HG03280 (cell line): ENCODE results near the gene LRMDA.
"Not testable (repeated sequence)": the region's sequence is repeated elsewhere in the genome, so short reads cannot be mapped to it uniquely, and the experiment has no call there.

ENCODE experiments used
- ATAC-seq: cut with Tn5 transposase; IDR thresholded peaks from one replicate; pipeline ENCODE4 v1.9.1; 2021; ENCODE audit warnings: mild to moderate bottlenecking, moderate library complexity; ENCODE audit not compliant: unreplicated experiment

LRMDA gene

GRCh38 chr10:75726522-75727483 is 295.4 kb downstream of the LRMDA start:
- no peak for ATAC-seq

GRCh38 chr10:75730847-75731246 is 299.4 kb downstream of the LRMDA start:
- no peak for ATAC-seq

GRCh38 chr10:75733135-75733890 is 301.9 kb downstream of the LRMDA start:
- ATAC-seq = no peak

- ATAC-seq = no peak
These were observed 304.8 kb downstream of the LRMDA start for GRCh38 chr10:75736151-75736640.

- no peak for ATAC-seq
These were observed 305.6 kb downstream of the LRMDA start for GRCh38 chr10:75736889-75737579.

GRCh38 chr10:75737580-75737949 is 306.1 kb downstream of the LRMDA start:
- no peak for ATAC-seq

GRCh38 chr10:75738924-75739323 is 307.5 kb downstream of the LRMDA start:
- ATAC-seq = no peak

- ATAC-seq = no peak
These were observed 308.2 kb downstream of the LRMDA start for GRCh38 chr10:75739414-75740143.

- ATAC-seq = no peak
These were observed 309.1 kb downstream of the LRMDA start for GRCh38 chr10:75740541-75740940.

- ATAC-seq = no peak
These were observed 310.9 kb downstream of the LRMDA start for GRCh38 chr10:75742355-75742754.

GRCh38 chr10:75743291-75743778 is 311.9 kb downstream of the LRMDA start:
- ATAC-seq = no peak

GRCh38 chr10:75744261-75744660 is 312.8 kb downstream of the LRMDA start:
- no peak for ATAC-seq

- no peak for ATAC-seq
These were observed 314.9 kb downstream of the LRMDA start for GRCh38 chr10:75746356-75746755.

- not testable (repeated sequence) for ATAC-seq
These were observed 318.9 kb downstream of the LRMDA start for GRCh38 chr10:75750093-75750875.

GRCh38 chr10:75751232-75751631 is 319.8 kb downstream of the LRMDA start:
- no peak for ATAC-seq

GRCh38 chr10:75753621-75754020 is 322.2 kb downstream of the LRMDA start:
- no peak for ATAC-seq

- ATAC-seq = no peak
These were observed 322.8 kb downstream of the LRMDA start for GRCh38 chr10:75754096-75754831.

- no peak for ATAC-seq
These were observed 324.1 kb downstream of the LRMDA start for GRCh38 chr10:75755528-75755927.

- no peak for ATAC-seq
These were observed 329.9 kb downstream of the LRMDA start for GRCh38 chr10:75761289-75761688.
